A549 (cell line): ENCODE data around the gene RGS6. TPM values are rescaled to one million over a fixed set of nuclear protein-coding genes. Genes with fewer than 3 reads are reported as not detected.

ENCODE experiments used
- ATAC-seq, 2 experiments: fragments of 200-7000 bp in 1 of 2; fragments of >200 bp in 1 of 2; cut with Nextera tagmentation in 1 of 2; cut with Tn5 transposase in 1 of 2; 3 replicates each; pipeline versions ENCODE4 v1.8.0 to v1.9.1; 2018 to 2020; ENCODE audit warnings: mild to moderate bottlenecking in 1 of 2, moderate library complexity in 1 of 2
- CTCF ChIA-PET: fragments of 300-600 bp; sonication (Branson Sonifier 250); formaldehyde crosslinking; extraction: SDS; loops from one replicate; lab custom pipeline; 2021; ENCODE audit warnings: antibody characterized with exemption, inconsistent platforms; lab: Yijun Ruan, JAX
- POLR2A ChIA-PET: fragments of 350-600 bp; formaldehyde crosslinking; extraction: SDS; loops from one replicate; lab custom pipeline; 2021; ENCODE audit warnings: antibody characterized with exemption, inconsistent platforms; lab: Yijun Ruan, JAX
- DNase-seq, 2 experiments: peaks; one replicate each; pipeline versions ENCODE4 v3.0.0 to v3.0.0-alpha.2; 2011 to 2016; ENCODE audit warnings: low read depth in 1 of 2, low spot score in 1 of 2
- FAIRE-seq: peaks from 2 replicates; lab custom pipeline; 2011; peaks lifted over from hg19 to GRCh38; lab: Jason Lieb, UNC
- H3K27ac ChIP-seq, 2 experiments: fragments of >200 bp; sonication (Bioruptor Twin); formaldehyde crosslinking; 3 replicates each; pipeline ENCODE4 v1.5.1; 2016 to 2017
- H3K4me1 ChIP-seq: fragments of >200 bp; sonication (Bioruptor Twin); formaldehyde crosslinking; 3 replicates; pipeline ENCODE4 v1.6.1; 2016
- H3K4me2 ChIP-seq: fragments of >200 bp; sonication (Bioruptor Twin); formaldehyde crosslinking; 3 replicates; pipeline ENCODE4 v1.6.1; 2016
- H3K4me3 ChIP-seq: fragments of >200 bp; sonication (Bioruptor Twin); formaldehyde crosslinking; 3 replicates; pipeline ENCODE4 v1.5.1; 2016
- H3K9me3 ChIP-seq: fragments of >200 bp; sonication (Bioruptor Twin); formaldehyde crosslinking; 3 replicates; pipeline ENCODE4 v1.6.1; 2016
- BHLHE40 ChIP-seq: IDR thresholded peaks from 2 replicates; pipeline ENCODE4 v1.6.1; 2012; ENCODE audit warnings: low read depth, low read length, inconsistent platforms
- CHD4 ChIP-seq: fragments of 200-600 bp; sonication (generic); IDR thresholded peaks from 2 replicates; pipeline ENCODE4 v1.6.1; 2016; ENCODE audit warnings: antibody characterized with exemption, mild to moderate bottlenecking, borderline replicate concordance
- EHF ChIP-seq: fragments of 250-450 bp; sonication (Bioruptor Pico); IDR thresholded peaks from 2 replicates; pipeline ENCODE4 v1.5.0; 2020; ENCODE audit warnings: mild to moderate bottlenecking
- EHMT2 ChIP-seq: fragments of 200-600 bp; sonication (generic); IDR thresholded peaks from 2 replicates; pipeline ENCODE4 v1.6.1; 2016; ENCODE audit warnings: antibody characterized with exemption, low read depth, mild to moderate bottlenecking, moderate library complexity
- EP300 ChIP-seq, 2 experiments: fragments of >200 bp; sonication (Bioruptor Twin); formaldehyde crosslinking; IDR thresholded peaks; 2 replicates in 1 of 2; 3 replicates in 1 of 2; pipeline ENCODE4 v1.6.1; 2016 to 2017
- FOSB ChIP-seq: fragments of 250-450 bp; sonication (Bioruptor Pico); IDR thresholded peaks from 2 replicates; pipeline ENCODE4 v1.5.0; 2020; ENCODE audit warnings: mild to moderate bottlenecking, moderate library complexity
- FOXS1 ChIP-seq: fragments of 250-450 bp; sonication (Bioruptor Pico); IDR thresholded peaks from 2 replicates; pipeline ENCODE4 v1.5.0; 2020; ENCODE audit warnings: mild to moderate bottlenecking, moderate library complexity
- HDAC2 ChIP-seq: fragments of 200-600 bp; sonication (generic); IDR thresholded peaks from 2 replicates; pipeline ENCODE4 v1.6.1; 2016
- HEYL ChIP-seq: fragments of 250-450 bp; sonication (Bioruptor Pico); IDR thresholded peaks from 2 replicates; pipeline ENCODE4 v1.8.0; 2021; ENCODE audit warnings: mild to moderate bottlenecking, moderate library complexity
- HOXA7 ChIP-seq: fragments of 250-450 bp; sonication (Bioruptor Pico); IDR thresholded peaks from 2 replicates; pipeline ENCODE4 v1.5.0; 2020; ENCODE audit warnings: mild to moderate bottlenecking, moderate library complexity
- JUN ChIP-seq, 2 experiments: fragments of >200 bp; sonication (Bioruptor Twin); formaldehyde crosslinking; IDR thresholded peaks; 2 replicates in 1 of 2; 3 replicates in 1 of 2; pipeline ENCODE4 v1.6.1; 2016 to 2017
- NFE2L2 ChIP-seq: fragments of 150-350 bp; conservative IDR thresholded peaks from 2 replicates; pipeline ENCODE4 v1.6.1; 2014; ENCODE audit warnings: low read length
- NPAS2 ChIP-seq: fragments of 250-450 bp; sonication (Bioruptor Pico); IDR thresholded peaks from 2 replicates; pipeline ENCODE4 v1.8.0; 2022; ENCODE audit warnings: mild to moderate bottlenecking, moderate library complexity, borderline replicate concordance
- NR3C1 ChIP-seq: fragments of >200 bp; sonication (Bioruptor Twin); formaldehyde crosslinking; IDR thresholded peaks from 3 replicates; pipeline ENCODE4 v1.6.1; 2017
- POLR2A ChIP-seq: IDR thresholded peaks from 2 replicates; pipeline ENCODE4 v1.6.1; 2012; ENCODE audit warnings: mild to moderate bottlenecking, low read length
- POLR2AphosphoS2 ChIP-seq: conservative IDR thresholded peaks from 2 replicates; pipeline ENCODE4 v1.6.1; 2012; ENCODE audit warnings: low read length, improper control_type of control experiment, inconsistent platforms
- RAD21 ChIP-seq, 2 experiments: fragments of >200 bp in 1 of 2; sonication (Bioruptor Twin) in 1 of 2; formaldehyde crosslinking in 1 of 2; IDR thresholded peaks in 1 of 2; conservative IDR thresholded peaks in 1 of 2; 2 replicates in 1 of 2; 3 replicates in 1 of 2; pipeline ENCODE4 v1.6.1; 2012 to 2018; ENCODE audit warnings: inconsistent platforms in 1 of 2
- RARB ChIP-seq: fragments of 250-450 bp; sonication (Bioruptor Pico); IDR thresholded peaks from 2 replicates; pipeline ENCODE4 v1.8.0; 2021; ENCODE audit warnings: mild to moderate bottlenecking, moderate library complexity
- RFX5 ChIP-seq: fragments of 450-650 bp; IDR thresholded peaks from 2 replicates; pipeline ENCODE4 v1.7.1; 2014; ENCODE audit warnings: antibody characterized with exemption, mild to moderate bottlenecking, moderate library complexity
- RNF2 ChIP-seq: fragments of 200-600 bp; sonication (generic); IDR thresholded peaks from 2 replicates; pipeline ENCODE4 v1.6.1; 2016; ENCODE audit warnings: low read depth, mild to moderate bottlenecking, antibody characterized with exemption, moderate library complexity, borderline replicate concordance
- SMC3 ChIP-seq: fragments of >200 bp; sonication (Bioruptor Twin); formaldehyde crosslinking; IDR thresholded peaks from 3 replicates; pipeline ENCODE4 v1.6.1; 2018; ENCODE audit warnings: inconsistent platforms
- SREBF2 ChIP-seq: fragments of 450-650 bp; IDR thresholded peaks from 2 replicates; pipeline ENCODE4 v1.6.1; 2014; ENCODE audit warnings: mild to moderate bottlenecking, moderate library complexity
- TFCP2L1 ChIP-seq: fragments of 250-450 bp; sonication (Bioruptor Pico); IDR thresholded peaks from 2 replicates; pipeline ENCODE4 v1.5.0; 2021; ENCODE audit warnings: mild to moderate bottlenecking
- ZFP36 ChIP-seq: fragments of 450-650 bp; IDR thresholded peaks from 2 replicates; pipeline ENCODE4 v1.6.1; 2014; ENCODE audit warnings: borderline replicate concordance; ENCODE audit not compliant: partially characterized antibody
- WGBS: methylation state at CpG from one replicate; pipeline ENCODE4 v1.1.6; 2017; ENCODE audit errors: missing lambda C conversion rate; 5-methylcytosine and 5-hydroxymethylcytosine counted together
- polyA plus RNA-seq, 4 experiments: library from polyadenylated mRNA; depleted of rRNA in 3 of 4; stranded (reverse); fragments of >200 nt; fragmentation: RNase III in 1 of 4; extraction: RNeasy Plus Mini Kit Qiagen cat#74134 plus additional on column Dnase treatment in 1 of 4; gene quantifications; 2 replicates in 3 of 4; 3 replicates in 1 of 4; pipeline ENCODE4 v1.2.3, GENCODE V29; 2011 to 2017
- TF ChIP-seq, protein P1 (sequence below): fragments of >200 bp; sonication (Bioruptor Twin); formaldehyde crosslinking; IDR thresholded peaks from 3 replicates; pipeline ENCODE4 v1.6.1; 2016
- TF ChIP-seq, protein P2 (sequence below): fragments of 250-450 bp; sonication (Bioruptor Pico); IDR thresholded peaks from 2 replicates; pipeline ENCODE4 v1.5.0; 2020; ENCODE audit warnings: low read depth, mild to moderate bottlenecking, moderate library complexity
- TF ChIP-seq, protein P3 (sequence below): fragments of 200-600 bp; sonication (generic); IDR thresholded peaks from 2 replicates; pipeline ENCODE4 v1.6.1; 2016; ENCODE audit warnings: antibody characterized with exemption, mild to moderate bottlenecking, moderate library complexity
- TF ChIP-seq, protein P4 (sequence below): IDR thresholded peaks from 2 replicates; pipeline ENCODE4 v1.6.1; 2012; ENCODE audit warnings: low read depth, borderline replicate concordance

The RGS6 gene
- polyA plus RNA-seq, 2 of the 4 experiments (the other 2 are of a cell fraction): not detected

DNA sequence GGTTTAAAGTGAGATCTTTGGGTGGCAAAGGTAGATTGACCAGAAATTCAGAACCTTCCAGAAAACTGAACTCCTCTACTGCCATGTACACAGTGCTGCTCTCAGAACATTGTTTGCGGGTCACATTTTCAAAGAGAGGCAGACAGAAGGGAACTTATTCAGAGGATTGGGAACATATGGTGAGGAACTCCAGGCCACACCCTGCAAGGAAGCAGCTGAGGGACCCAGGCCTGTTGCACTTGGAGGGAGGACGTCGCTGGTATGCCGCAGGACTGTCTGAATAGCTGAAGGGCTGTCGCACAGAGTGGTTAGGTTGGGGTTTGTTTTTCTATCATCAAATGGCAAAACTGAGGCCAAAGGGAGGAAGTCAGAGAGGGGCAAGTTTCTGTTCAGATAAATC is 520.5 kb downstream of the RGS6 start:
- H3K4me1 ChIP-seq: no peaks in the 10 kb centered on the region
- no peak overlapping the region for H3K4me3 ChIP-seq
- CTCF ChIA-PET: interaction anchor here (1.1 kb wide), 1 partner anchor 64 kb away, joined by 3 read pairs; no protein-coding TSS in a partner anchor
- 77% methylated on average over 3 of the region's 5 CpGs for WGBS
- TF ChIP-seq RNF2: no peak
- TF ChIP-seq HOXA7 (CRISPR knock-in tag): no peak
- no peak for TF ChIP-seq SREBF2
- no peak for TF ChIP-seq EHMT2
- no peak for TF ChIP-seq POLR2A
- TF ChIP-seq FOXS1: no peak
- TF ChIP-seq, protein P1, sequence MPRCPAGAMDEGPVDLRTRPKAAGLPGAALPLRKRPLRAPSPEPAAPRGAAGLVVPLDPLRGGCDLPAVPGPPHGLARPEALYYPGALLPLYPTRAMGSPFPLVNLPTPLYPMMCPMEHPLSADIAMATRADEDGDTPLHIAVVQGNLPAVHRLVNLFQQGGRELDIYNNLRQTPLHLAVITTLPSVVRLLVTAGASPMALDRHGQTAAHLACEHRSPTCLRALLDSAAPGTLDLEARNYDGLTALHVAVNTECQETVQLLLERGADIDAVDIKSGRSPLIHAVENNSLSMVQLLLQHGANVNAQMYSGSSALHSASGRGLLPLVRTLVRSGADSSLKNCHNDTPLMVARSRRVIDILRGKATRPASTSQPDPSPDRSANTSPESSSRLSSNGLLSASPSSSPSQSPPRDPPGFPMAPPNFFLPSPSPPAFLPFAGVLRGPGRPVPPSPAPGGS: no peak
- TF ChIP-seq, protein P2, sequence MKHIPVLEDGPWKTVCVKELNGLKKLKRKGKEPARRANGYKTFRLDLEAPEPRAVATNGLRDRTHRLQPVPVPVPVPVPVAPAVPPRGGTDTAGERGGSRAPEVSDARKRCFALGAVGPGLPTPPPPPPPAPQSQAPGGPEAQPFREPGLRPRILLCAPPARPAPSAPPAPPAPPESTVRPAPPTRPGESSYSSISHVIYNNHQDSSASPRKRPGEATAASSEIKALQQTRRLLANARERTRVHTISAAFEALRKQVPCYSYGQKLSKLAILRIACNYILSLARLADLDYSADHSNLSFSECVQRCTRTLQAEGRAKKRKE (CRISPR knock-in tag): no peak
- TF ChIP-seq SMC3: no peak
- TF ChIP-seq TFCP2L1 (CRISPR knock-in tag): no peak
- TF ChIP-seq NFE2L2: no peak
- no peak for TF ChIP-seq HEYL (CRISPR knock-in tag)
- no peak for TF ChIP-seq RFX5
- H3K27ac ChIP-seq: no peak overlapping the region
- FAIRE-seq: no peak
- DNase-seq: no peak
- no peak overlapping the region for H3K4me2 ChIP-seq
- no peaks in the 10 kb centered on the region for H3K9me3 ChIP-seq
- POLR2A ChIA-PET: no interaction called here
- ATAC-seq: no peak

DNA sequence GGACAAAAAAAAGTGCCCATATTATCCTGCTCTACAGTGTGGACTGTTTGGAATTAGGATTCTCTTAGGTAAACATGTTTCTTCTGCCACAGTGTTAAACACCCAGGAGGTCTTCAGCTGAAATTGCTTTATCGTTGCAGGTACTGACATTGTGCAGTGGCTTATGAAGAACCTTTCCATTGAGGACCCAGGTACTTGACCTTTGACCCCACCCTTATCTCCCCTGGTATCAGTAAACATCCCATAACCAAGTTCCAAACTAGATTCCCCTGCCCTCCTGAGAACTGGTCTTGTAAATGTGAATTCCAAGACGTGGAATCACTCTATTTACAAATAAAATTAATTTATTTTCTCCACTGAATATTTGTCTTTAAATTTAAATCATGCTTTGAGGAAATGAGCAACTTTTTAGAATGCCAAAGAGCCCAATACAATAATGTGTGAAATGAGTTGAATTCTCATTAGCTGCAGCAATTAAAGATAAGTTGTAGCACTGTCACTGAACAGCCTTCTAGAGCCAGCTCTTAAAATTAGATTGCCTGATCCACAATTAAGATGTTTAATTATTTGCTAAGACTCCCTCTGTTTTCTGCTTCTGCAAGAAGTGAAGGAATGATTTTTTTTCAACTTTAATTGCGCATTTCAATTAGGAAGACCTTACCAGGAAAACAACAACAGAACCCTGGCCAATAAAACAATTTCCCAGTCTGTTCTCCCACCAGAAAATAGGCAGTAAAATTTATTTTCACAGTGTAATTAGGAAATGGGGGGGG is 522.3 kb downstream of the RGS6 start:
- ATAC-seq: no peak
- no peak for FAIRE-seq
- Histone ChIP-seq H3K4me2 (no peak overlapping the region), H3K9me3 (no peaks in the 10 kb centered on the region), H3K27ac (no peak overlapping the region), H3K4me3 (no peak overlapping the region), H3K4me1 (0 out of 3 replicates have a peak, but pooled peaks cover 3% of the 10 kb centered on the region)
- no peak for DNase-seq
- CTCF ChIA-PET: interaction anchor here (0.6 kb wide), 1 partner anchor 30 kb away, joined by 3 read pairs; no protein-coding TSS in a partner anchor
- 40% methylated on average over 3 of the region's 3 CpGs for WGBS
- POLR2A ChIA-PET: no interaction called here
- TF ChIP-seq, protein P3, sequence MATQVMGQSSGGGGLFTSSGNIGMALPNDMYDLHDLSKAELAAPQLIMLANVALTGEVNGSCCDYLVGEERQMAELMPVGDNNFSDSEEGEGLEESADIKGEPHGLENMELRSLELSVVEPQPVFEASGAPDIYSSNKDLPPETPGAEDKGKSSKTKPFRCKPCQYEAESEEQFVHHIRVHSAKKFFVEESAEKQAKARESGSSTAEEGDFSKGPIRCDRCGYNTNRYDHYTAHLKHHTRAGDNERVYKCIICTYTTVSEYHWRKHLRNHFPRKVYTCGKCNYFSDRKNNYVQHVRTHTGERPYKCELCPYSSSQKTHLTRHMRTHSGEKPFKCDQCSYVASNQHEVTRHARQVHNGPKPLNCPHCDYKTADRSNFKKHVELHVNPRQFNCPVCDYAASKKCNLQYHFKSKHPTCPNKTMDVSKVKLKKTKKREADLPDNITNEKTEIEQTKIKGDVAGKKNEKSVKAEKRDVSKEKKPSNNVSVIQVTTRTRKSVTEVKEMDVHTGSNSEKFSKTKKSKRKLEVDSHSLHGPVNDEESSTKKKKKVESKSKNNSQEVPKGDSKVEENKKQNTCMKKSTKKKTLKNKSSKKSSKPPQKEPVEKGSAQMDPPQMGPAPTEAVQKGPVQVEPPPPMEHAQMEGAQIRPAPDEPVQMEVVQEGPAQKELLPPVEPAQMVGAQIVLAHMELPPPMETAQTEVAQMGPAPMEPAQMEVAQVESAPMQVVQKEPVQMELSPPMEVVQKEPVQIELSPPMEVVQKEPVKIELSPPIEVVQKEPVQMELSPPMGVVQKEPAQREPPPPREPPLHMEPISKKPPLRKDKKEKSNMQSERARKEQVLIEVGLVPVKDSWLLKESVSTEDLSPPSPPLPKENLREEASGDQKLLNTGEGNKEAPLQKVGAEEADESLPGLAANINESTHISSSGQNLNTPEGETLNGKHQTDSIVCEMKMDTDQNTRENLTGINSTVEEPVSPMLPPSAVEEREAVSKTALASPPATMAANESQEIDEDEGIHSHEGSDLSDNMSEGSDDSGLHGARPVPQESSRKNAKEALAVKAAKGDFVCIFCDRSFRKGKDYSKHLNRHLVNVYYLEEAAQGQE: no peak
- TF ChIP-seq JUN (IDR thresholded peaks at IDR 0.05) (no peak), BHLHE40 (no peak), EP300 (IDR thresholded peaks at IDR 0.05) (no peak), RAD21 (conservative IDR thresholded peaks at IDR 0.05 in 1 of 2, IDR thresholded peaks at IDR 0.05 in 1 of 2) (no peak), EHF (CRISPR knock-in tag) (no peak), HDAC2 (no peak), NR3C1 (no peak), POLR2AphosphoS2 (no peak), NPAS2 (CRISPR knock-in tag) (no peak), FOSB (CRISPR knock-in tag) (no peak), ZFP36 (no peak), FOXS1 (no peak), RARB (no peak), CHD4 (no peak), HOXA7 (CRISPR knock-in tag) (no peak)
- TF ChIP-seq, protein P1: no peak
- TF ChIP-seq, protein P2 (CRISPR knock-in tag): no peak
- TF ChIP-seq, protein P4, sequence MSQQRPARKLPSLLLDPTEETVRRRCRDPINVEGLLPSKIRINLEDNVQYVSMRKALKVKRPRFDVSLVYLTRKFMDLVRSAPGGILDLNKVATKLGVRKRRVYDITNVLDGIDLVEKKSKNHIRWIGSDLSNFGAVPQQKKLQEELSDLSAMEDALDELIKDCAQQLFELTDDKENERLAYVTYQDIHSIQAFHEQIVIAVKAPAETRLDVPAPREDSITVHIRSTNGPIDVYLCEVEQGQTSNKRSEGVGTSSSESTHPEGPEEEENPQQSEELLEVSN: no peak
